ENCODE data around the gene PAK5.

PAK5 gene

GRCh38 chr20:9493803-9494202 lies 345.1 kb downstream of the PAK5 start:
- no peak for DNase-seq (ENCODE audit: low spot score)

DNA sequence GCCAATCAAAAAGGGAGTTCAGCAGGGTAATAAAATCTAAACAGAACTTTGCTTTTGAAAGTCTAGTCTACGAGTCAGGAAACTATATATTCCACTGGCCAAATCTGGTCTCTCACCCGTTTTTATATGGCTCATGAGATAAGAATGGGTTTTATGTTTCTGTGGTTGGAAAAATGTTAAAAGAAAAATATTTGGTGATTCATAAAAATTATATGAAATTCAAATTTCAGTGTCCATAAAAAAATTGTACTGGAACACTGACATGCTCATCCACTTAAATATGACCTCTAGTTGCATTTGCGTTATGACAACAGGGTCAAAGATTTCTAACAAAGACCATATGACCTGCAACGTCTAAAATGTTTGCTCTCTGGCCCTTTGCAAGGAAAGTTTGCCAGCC lies 346.8 kb downstream of the PAK5 start:
- no peak for DNase-seq (ENCODE audit: low spot score)

- no peak for DNase-seq (ENCODE audit: low spot score)
Measured at GRCh38 chr20:9491324-9491723, 347.6 kb downstream of the PAK5 start.

DNA sequence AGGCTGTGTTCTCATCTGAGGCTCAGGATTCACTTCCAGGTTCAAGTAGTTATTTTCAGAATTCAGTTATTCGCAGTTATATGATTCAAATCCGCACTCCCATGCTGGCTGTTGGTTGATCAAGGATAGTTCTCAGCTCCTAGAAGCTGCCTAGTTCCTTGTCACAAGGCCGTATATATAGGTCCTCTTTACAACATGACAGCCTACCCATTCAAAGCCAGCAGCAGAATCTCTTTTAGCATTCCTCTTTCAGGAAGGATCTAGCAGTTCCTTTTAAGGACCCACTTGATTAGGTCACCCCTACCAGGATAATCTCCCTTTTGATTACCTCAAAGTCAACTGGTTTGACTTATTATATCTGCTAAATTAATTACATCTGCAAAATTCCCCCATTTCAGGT lies 348.2 kb downstream of the PAK5 start:
- DNase-seq (ENCODE audit: low spot score), result no peak

DNA sequence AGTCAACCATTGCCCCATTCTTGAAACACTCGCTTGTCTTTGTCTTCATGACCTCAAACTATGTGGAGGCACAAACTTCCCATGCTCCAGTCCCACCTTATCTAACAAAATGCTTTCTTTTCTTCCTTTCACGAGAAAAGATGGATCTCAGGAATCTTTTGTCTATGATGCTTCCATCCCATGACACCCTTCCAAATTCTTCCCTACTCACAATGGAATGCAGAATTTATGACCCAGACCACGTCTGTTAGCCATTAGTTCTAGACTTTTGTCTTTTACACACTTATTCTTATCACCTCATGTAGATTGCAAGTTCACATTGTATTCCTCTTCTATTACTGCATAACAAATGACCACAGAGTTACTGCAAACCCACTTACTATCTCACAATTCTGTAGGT lies 348.7 kb downstream of the PAK5 start:
- no peak for DNase-seq (ENCODE audit: low spot score)

DNA sequence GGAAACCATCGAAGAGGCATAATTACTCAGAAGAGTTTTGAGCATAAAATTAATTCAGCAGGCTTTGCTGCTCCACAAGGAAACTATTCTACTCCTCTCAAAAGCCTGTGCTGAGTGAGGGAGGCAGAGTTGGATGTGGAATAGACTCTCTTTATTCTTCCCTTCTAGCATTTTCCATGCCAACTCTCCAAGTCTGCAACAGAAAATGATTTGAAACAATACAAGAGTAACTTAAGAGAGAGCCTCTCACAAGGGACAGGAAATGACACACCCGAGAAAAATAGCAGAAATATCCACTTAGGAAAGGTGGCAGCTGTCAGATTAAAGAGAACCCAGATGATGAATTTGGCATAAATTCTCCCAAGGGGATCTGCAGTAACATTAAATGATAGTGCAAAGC lies 350.8 kb downstream of the PAK5 start:
- DNase-seq (ENCODE audit: low spot score), result no peak
